ENCODE data around the gene CERS4.

DNA sequence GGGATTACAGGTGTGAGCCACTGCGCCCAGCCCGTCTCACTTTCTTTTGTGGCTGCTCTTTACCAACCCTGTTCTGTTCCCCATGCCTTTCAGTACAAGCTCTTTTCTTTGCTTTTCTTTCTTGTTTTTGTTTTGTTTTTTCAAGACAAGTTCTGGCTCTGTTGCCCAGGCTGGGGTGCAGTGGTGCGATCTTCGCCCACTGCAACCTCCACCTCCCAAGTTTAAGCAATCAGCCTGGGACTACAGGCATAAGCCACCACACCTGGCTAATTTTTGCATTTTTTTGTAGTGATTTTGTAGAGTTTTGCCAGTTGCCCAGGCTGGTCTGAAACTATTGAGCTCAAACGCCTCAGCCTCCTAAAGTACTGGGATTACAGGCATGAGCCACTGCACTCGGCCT is 3.7 kb downstream of the CERS4 start:
- TF ChIP-seq, protein P1, sequence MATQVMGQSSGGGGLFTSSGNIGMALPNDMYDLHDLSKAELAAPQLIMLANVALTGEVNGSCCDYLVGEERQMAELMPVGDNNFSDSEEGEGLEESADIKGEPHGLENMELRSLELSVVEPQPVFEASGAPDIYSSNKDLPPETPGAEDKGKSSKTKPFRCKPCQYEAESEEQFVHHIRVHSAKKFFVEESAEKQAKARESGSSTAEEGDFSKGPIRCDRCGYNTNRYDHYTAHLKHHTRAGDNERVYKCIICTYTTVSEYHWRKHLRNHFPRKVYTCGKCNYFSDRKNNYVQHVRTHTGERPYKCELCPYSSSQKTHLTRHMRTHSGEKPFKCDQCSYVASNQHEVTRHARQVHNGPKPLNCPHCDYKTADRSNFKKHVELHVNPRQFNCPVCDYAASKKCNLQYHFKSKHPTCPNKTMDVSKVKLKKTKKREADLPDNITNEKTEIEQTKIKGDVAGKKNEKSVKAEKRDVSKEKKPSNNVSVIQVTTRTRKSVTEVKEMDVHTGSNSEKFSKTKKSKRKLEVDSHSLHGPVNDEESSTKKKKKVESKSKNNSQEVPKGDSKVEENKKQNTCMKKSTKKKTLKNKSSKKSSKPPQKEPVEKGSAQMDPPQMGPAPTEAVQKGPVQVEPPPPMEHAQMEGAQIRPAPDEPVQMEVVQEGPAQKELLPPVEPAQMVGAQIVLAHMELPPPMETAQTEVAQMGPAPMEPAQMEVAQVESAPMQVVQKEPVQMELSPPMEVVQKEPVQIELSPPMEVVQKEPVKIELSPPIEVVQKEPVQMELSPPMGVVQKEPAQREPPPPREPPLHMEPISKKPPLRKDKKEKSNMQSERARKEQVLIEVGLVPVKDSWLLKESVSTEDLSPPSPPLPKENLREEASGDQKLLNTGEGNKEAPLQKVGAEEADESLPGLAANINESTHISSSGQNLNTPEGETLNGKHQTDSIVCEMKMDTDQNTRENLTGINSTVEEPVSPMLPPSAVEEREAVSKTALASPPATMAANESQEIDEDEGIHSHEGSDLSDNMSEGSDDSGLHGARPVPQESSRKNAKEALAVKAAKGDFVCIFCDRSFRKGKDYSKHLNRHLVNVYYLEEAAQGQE (IDR thresholded peaks at IDR 0.05; ENCODE audit: low read depth), result no peak
- no peak for TF ChIP-seq MAX (IDR thresholded peaks at IDR 0.05)
- no peak for TF ChIP-seq TAF1 (IDR thresholded peaks at IDR 0.05; ENCODE audit: low read depth)
- TF ChIP-seq CREB1 (IDR thresholded peaks at IDR 0.05; ENCODE audit: low read depth), result no peak
- no peak for TF ChIP-seq EP300 (IDR thresholded peaks at IDR 0.05; ENCODE audit: borderline replicate concordance)
- no peak for TF ChIP-seq YY1 (IDR thresholded peaks at IDR 0.05; ENCODE audit: low read depth)
- no peak for TF ChIP-seq TEAD4 (IDR thresholded peaks at IDR 0.05)
- no peak for TF ChIP-seq EGR1 (IDR thresholded peaks at IDR 0.05)
- TF ChIP-seq NFIC (IDR thresholded peaks at IDR 0.05), result no peak
- no peak for TF ChIP-seq FOXM1 (IDR thresholded peaks at IDR 0.05; ENCODE audit: borderline replicate concordance, low read depth)

Measured in Ishikawa (cell line).